ENCODE measurements around the gene GPC2. TPM values are rescaled to one million over a fixed set of nuclear protein-coding genes. Genes with fewer than 3 reads are reported as not detected.
A peak's percentile ranks its signal among the peaks of the same experiment; 100 is the strongest.
"Not testable (repeated sequence)": the region's sequence is repeated elsewhere in the genome, so short reads cannot be mapped to it uniquely, and the experiment has no call there.

Gene GPC2
- polyA plus RNA-seq, 1 donor: 11.5 TPM

GRCh38 chr7:100208911-100209408, 31.8 kb upstream of the GPC2 start:
- DNase-seq: peak; percentile 68

- no peak for DNase-seq
These were observed 27.3 kb upstream of the GPC2 start for GRCh38 chr7:100204454-100204853.

GRCh38 chr7:100200693-100201092, 23.5 kb upstream of the GPC2 start:
- DNase-seq: no peak

GRCh38 chr7:100198266-100198665, 21.1 kb upstream of the GPC2 start:
- no peak for DNase-seq

- DNase-seq: not testable (repeated sequence)
These were observed 18.7 kb upstream of the GPC2 start for GRCh38 chr7:100195901-100196322.

- DNase-seq: no peak
These were observed 18.0 kb upstream of the GPC2 start for GRCh38 chr7:100195222-100195621.

- DNase-seq: no peak
These were observed 15.8 kb upstream of the GPC2 start for GRCh38 chr7:100192969-100193368.

- DNase-seq: not testable (repeated sequence)
These were observed 15.2 kb upstream of the GPC2 start for GRCh38 chr7:100192281-100192862.

- no peak for DNase-seq
These were observed 14.6 kb upstream of the GPC2 start for GRCh38 chr7:100191775-100192174.

GRCh38 chr7:100190048-100190711, 13.0 kb upstream of the GPC2 start:
- DNase-seq: no peak

GRCh38 chr7:100189061-100189460, 11.9 kb upstream of the GPC2 start:
- DNase-seq: no peak

GRCh38 chr7:100185726-100186125, 8.5 kb upstream of the GPC2 start:
- no peak for DNase-seq

GRCh38 chr7:100183090-100183489, 5.9 kb upstream of the GPC2 start:
- not testable (repeated sequence) for DNase-seq

GRCh38 chr7:100182616-100183015, 5.4 kb upstream of the GPC2 start:
- DNase-seq: not testable (repeated sequence)

GRCh38 chr7:100180084-100180483, 2.9 kb upstream of the GPC2 start:
- not testable (repeated sequence) for DNase-seq

GRCh38 chr7:100176096-100177044, 811 bp downstream of the GPC2 start:
- DNase-seq: no peak

GRCh38 chr7:100175296-100175935, 1.8 kb downstream of the GPC2 start:
- DNase-seq: no peak

- no peak for DNase-seq
These were observed 2.6 kb downstream of the GPC2 start for GRCh38 chr7:100174582-100174981.

- no peak for DNase-seq
These were observed 3.2 kb downstream of the GPC2 start for GRCh38 chr7:100173806-100174495.

GRCh38 chr7:100171840-100172239, 5.3 kb downstream of the GPC2 start:
- DNase-seq: no peak

- no peak for DNase-seq
These were observed 6.0 kb downstream of the GPC2 start for GRCh38 chr7:100171087-100171681.
